ENCODE measurements around the gene ARL8B.

GRCh38 chr3:5136919-5137429, 14.9 kb downstream of the ARL8B start:
- TF ChIP-seq, protein P1, sequence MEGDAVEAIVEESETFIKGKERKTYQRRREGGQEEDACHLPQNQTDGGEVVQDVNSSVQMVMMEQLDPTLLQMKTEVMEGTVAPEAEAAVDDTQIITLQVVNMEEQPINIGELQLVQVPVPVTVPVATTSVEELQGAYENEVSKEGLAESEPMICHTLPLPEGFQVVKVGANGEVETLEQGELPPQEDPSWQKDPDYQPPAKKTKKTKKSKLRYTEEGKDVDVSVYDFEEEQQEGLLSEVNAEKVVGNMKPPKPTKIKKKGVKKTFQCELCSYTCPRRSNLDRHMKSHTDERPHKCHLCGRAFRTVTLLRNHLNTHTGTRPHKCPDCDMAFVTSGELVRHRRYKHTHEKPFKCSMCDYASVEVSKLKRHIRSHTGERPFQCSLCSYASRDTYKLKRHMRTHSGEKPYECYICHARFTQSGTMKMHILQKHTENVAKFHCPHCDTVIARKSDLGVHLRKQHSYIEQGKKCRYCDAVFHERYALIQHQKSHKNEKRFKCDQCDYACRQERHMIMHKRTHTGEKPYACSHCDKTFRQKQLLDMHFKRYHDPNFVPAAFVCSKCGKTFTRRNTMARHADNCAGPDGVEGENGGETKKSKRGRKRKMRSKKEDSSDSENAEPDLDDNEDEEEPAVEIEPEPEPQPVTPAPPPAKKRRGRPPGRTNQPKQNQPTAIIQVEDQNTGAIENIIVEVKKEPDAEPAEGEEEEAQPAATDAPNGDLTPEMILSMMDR (IDR thresholded peaks at IDR 0.05) = no peak
- TF ChIP-seq POLR2AphosphoS5 (IDR thresholded peaks at IDR 0.05; ENCODE audit: low read depth, low read length) (no peak), RFX5 (IDR thresholded peaks at IDR 0.05; ENCODE audit: low read length) (no peak), TAF1 (IDR thresholded peaks at IDR 0.05; ENCODE audit: borderline replicate concordance, low read depth, low read length) (no peak), FOSL2 (IDR thresholded peaks at IDR 0.05; ENCODE audit: borderline replicate concordance, low read depth) (no peak), REST (IDR thresholded peaks at IDR 0.05; ENCODE audit: low read depth, low read length) (no peak), RCOR1 (IDR thresholded peaks at IDR 0.05; ENCODE audit: low read length) (no peak), IRF3 (IDR thresholded peaks at IDR 0.05; ENCODE audit: low read depth, low read length) (no peak), EP300 (IDR thresholded peaks at IDR 0.05; ENCODE audit: borderline replicate concordance in 1 of 2, low read depth in 1 of 2, low read length in 1 of 2) (no peak), EZH2phosphoT487 (IDR thresholded peaks at IDR 0.05; ENCODE audit: borderline replicate concordance, low read depth) (no peak), NFIC (IDR thresholded peaks at IDR 0.05; ENCODE audit: borderline replicate concordance) (no peak)
- TF ChIP-seq, protein P2, sequence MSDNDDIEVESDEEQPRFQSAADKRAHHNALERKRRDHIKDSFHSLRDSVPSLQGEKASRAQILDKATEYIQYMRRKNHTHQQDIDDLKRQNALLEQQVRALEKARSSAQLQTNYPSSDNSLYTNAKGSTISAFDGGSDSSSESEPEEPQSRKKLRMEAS (IDR thresholded peaks at IDR 0.05; ENCODE audit: low read depth) = no peak
